Activated T-helper 1 cell treated with anti-CD3 and anti-CD28 coated beads, Interleukin-2, amount 50 U/mL, for 16 hours (primary cell): ENCODE data around the gene SLC2A10.

Source experiments
- DNase-seq, 2 donors: peaks; one replicate each; pipeline ENCODE4 v3.0.0-alpha.2; 2020; ENCODE audit warnings: low read depth in 1 of 2, low spot score in 1 of 2

SLC2A10 gene

DNA sequence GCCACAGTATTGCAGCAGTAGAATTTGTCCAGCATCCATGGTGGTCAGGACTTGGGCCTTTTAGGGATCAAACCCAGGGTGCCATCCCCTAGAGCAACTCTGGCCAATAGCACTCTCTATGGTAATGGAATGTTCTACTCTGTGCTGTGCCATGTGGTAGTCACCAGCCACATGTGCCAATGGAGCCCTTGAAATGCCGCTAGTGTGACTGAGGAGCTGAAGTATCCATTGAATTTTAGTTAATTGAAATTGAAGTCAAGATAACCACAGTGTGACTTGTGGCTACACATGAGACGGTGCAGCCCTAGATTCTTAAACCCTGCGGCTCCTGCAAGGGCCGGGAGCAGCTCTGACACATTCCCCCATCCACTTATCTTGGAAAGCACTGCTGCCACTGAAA, 54.6 kb downstream of the SLC2A10 start:
- no peak for DNase-seq

DNA sequence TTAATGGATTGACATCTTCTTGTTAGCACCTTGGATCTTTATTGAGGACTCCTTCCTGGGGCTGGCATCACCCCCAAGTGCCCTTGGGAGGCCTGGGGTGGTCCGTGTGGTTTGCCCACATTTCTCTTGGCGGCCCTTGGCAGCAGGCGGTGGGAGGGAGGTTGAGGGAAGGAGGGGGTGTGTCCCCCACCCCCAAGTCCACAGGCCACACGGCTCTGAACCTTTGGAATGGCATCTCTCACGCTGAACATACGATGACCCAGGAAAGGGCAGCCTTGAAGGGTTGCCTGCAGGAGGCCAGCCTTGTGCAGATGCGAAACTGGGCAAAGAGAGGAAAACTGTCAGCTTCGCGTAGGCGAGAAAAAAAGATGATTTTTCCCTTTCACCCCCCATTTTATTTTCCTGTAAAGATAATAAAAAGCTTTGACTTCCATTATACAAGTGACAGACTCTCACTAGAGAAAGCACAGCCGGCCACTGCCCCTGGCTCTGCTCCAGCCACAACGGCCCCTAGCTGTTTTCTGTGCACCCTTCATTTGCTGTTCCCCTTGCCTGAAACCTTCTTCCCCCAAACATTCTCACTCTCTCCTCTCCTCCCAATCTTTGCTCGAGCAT, 56.2 kb downstream of the SLC2A10 start:
- DNase-seq, result no peak

DNA sequence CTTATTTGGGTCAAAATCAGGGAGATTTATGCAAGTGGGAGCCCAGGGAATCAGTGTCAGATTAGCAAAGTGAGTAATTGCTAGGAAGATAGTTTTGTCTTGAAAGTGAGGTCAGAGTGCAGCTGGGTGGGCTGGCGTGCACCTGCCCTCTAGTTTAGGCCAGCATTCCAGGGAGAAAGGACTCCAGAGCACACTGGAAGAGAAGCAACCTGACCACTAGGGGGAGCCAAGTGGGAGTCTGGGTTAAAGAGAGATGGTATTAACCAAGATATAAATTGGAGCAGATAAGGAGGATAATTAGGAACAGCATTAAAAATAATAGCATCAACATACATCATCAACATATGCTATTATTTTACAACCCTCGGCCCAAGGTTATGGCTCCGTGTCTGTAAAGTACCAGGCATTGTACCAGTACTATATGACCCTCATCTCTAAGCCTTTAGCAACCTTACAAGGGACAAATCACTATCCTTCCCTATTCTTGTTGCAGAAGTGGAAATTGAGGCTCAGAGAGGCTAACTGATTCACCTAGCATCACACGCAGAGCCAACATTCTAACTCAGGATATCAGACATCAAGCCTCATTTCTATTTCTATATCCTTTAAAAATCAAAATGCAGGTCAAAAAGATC, 57.8 kb downstream of the SLC2A10 start:
- DNase-seq, result no peak

DNA sequence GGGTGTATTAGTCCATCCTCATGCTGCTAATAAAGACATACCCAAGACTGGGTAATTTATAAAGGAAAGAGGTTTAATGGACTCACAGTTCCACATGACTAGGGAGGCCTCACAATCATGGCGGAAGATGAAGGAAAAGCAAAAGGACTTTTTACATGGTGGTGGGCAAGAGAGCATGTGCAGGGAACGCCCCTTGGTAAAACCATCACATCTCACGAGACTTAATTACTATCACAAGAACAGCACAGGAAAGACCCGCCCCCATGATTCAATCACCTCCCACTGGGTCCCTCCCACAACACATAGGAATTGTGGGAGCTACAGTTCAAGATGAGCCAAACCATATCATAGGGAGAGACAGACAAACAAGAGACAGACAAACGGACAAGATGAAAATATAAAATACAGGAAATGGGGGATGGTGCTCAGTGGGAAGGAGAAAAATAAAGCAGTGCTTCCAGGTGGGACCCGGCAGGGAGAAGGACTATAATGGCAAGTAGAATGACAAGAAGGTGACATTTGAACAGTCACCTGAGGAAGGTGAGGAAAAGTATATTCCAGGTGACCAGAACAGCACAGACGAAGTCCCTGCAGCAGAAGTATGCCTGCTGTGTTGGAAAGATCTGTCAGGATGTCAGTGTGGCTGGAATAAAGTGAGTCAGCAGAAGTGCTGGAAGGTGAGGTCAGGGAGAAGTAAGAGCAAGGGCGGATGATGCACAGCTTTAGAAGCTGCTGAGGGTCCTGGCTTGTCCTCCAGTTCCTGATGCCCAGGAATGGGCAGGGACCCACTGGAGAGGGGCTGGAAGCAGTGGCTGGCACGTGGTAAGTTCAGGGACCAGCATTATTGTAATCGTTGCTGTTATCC, 61.1 kb downstream of the SLC2A10 start:
- no peak for DNase-seq

DNA sequence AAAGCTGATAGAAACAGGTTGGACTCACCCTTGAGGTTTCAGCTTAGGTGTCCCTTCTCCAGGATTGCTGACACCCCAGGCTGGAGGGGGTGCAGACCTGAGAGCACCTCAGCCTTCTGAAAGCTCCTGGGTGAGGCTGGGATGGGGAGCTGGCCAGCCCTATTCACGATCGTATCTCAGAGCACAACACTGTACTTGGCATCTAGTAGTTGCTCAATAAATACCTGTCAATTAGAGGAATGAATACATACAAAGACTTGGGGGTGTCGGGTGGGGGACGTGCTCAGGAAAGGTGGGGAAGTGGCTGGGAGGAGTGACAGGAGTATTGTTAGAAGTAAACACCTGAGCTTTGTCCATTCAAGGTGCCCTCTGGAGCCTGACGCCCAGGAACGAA, 61.7 kb downstream of the SLC2A10 start:
- no peak for DNase-seq

DNA sequence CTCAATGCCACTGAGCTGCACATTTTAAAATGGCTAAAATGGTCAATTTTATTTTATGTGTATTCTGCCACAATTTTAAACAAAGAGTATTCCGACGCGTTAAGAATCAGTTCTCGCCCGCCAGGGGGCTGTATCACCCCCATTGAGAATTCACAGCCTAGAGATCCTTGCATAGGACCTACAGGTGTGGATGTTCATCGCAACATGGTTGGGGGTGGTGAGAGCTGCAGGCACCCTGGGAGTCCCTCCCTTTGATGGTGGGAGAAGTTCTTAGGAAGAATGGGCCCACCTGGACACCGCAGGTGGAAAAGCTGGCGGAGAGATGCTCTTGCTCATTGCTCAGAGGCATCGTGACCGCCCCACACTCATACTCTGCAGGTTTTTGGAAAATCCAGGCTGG, 63.5 kb downstream of the SLC2A10 start:
- DNase-seq, result no peak

DNA sequence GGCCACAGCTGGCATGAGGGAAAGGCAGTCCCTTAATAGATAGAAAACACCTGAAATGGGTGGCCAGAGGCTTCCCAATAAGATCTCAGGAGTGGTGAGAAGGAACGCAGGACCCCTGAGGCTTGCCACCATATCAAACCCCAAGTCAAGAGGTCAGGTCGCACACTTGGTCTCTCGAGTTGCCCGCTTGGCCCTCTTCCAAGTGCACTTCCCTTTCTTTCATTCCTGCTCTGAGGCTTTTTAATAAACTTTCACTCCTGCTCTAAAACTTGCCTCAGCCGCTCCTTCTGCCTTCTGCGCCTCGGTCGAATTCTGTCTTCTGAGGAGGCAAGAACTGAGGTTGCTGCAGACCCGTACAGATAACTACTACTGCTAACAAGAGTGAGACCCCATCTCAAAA, 64.2 kb downstream of the SLC2A10 start:
- no peak for DNase-seq

DNA sequence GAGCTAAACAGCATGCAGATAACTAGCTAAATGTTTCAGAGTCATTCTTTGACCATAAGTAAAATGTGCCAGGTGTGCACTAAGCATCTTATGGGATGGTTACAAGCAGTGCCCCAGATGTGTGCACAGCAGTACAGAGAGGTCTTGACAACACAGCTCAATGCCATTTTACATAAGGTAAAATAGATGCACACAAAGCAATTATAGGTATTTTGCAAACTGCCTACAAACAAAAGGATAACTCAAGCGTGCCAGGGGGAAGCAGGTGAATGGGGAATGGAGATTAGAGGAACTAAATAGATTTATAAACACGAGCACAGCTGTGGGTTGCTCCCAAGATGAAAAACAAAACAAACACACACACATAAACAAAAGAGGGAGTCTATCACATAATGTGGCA, 64.8 kb downstream of the SLC2A10 start:
- no peak for DNase-seq

DNA sequence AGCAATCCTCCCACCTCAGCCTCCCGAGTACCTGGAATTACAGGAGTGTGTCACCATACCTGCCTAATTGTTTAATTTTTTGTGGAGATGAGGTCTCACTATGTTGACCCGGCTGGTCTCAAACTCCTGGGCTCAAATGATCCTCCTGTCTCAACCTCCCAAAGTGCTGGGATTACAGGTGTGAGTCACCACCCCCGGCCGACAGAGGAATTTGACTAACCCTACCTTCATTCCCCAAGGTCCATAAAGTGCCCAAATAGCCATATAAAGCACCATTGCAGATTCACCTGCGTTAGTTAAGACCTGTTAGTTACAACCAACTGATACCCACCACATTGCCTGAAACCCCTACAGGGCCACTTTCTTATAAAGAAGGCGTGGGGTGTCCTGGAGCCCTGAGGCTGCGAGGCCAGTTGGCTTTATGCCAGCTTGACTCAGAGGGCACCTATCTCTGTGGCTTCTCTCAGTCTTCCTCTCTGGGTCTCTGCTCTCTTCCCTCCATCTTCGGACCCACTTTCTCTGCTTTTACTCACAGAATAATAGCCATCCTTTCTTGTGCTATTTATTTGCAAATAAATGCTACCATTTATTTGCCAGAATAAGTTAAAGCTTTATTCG, 65.6 kb downstream of the SLC2A10 start:
- DNase-seq, result no peak

DNA sequence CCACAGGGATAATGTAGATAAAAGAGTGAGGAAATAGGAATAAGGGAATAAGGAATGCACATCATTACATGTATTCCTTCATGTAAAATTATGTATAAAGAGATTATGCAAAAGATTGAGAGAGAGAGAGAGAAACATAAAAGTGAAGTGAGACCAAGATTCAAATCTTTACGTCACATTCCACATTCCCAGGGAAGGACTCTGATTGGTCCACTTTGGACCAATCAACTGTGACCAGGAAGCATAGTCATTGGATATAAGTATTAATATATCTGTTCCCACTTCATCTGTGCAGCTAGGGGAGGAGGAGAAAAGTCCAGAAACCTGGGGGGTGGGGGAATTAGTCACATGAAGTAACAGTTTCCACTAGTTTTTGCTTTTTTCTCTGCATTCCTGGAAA, 66.4 kb downstream of the SLC2A10 start:
- DNase-seq, result no peak

DNA sequence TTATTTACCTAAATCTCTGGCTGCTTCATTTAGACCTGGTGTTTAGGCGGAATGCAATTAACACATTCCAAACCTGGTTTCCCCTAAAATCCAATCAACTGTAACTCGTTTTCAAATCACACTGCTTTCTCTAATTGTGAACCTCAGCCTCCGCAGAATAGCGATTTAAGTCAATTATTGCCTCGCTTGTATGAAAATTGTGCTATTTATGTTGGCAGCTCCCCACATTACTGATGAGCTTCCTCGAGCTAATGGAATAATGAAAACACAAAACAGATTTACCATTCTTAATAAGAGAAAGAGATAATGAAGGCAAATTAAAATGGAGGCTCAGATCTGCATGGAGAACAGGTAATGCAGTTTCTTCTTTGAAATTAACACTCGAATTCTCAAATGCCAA, 67.9 kb downstream of the SLC2A10 start:
- no peak for DNase-seq

DNA sequence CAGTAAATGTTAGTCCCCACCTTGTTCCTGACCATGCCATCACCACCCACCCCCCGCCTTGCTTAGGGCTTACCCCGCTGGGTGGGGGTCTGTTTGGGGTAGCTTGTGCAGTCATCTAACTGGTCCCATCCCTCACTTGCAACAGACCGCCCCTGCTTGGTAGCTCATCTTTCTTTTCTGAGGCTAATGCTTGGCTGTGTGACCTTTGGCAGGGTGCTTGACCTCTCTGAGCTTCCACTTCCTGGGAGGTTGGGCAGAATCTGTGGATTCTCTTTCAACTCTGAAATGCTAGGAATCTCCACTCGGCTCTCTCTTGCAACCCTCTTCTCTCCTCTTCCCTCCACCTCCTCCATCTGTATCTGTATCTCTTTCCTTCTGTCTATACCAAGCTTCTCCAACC, 70.4 kb downstream of the SLC2A10 start:
- no peak for DNase-seq

DNA sequence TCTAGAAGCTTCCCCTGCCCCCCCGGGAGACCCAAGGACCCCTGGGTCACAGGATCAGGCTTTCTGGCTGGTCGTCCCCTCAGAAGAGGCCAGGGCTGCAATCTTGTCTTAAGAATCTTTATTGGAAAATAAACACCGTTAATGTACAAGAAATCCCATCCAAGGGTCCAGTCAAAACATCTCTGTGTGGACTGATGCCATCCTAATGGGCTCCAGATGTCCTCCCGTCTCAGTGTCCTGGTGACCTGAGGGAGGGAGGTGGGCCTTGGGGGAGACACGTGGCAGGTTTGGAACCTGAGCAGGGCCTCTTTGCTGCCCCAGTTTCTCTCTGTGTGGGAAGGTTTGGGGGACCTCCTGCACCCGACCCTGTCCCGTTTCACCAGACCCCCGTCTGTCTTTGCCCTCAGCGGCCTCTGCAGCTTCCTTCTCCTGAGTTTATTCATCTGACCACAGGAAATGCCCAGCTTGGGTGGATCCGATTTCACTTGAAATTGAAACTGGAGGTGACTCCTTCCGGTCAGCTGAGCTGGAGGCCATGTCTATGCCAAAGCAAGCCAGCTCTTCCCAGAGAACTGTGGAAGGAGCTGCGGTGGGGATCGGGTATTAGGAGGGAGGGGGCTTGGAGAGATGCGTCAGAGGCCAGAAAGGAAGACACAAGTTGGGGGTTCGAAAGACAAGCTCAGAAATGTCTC, 75.1 kb downstream of the SLC2A10 start:
- DNase-seq, result no peak
